ENCODE data around the gene MFNG.
A peak's percentile ranks its signal among the peaks of the same experiment; 100 is the strongest.

MFNG gene

DNA sequence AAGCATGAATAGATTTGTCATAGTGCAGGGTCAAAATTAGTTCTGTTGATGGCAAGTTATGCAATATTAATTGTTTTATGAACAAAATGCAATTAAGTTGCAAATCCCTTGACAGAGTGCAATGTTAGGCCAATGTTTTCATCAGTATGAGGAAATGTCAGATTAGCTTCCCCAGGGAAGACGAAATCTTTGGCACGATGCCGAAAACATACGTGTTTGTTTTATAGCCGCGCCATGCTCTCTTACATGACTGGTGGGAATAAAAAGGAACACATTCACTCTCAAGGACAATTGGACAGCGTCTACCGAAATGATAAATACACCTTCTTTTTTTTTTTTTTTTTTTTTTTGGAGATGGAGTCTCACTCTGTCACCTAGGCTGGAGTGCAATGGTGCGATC is 27.0 kb downstream of the MFNG start:
- intact Hi-C loops (cut with DNase I) = loop anchor here (5.0 kb wide), 1 partner anchor 142 kb away; no protein-coding TSS in a partner anchor
- DNase-seq = no peak

DNA sequence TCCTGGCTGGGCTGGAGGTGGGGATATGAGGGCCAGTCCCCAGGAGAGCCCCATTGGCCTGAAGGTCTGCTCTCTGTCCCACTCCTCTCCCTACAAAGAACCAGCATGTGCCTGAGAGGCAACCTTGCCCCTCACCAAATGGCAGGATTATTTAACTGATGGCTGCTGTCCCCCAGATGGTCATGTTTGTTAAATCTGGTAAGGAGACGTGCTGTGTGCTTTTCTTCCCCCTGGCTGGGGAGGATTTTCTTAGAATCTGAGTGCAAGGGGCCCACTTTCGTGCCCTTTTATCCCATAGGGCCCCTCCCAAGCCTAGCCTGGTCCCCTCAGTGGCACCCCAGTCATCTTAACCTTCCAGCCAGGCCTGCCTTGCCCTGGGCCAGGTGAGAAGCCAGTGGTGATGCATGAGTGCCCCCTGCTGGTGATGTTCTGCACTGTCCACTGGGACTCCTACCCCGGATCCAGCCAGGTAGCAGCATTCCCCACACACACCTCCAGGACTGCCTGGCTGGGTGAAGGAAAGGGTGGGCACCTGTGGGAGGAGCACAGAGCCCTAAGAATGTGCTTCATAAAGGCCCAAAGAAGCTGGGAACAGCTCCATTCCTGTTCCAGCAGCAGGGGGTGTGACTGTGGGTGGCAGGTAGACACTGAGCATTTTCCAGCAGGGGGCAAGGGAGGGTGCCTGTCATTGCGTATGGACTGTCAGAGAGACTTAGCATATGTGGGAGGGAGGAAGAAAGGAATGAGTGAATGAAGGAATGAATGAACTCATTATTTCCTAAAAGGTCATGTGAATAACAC is 28.9 kb downstream of the MFNG start:
- peak; percentile 53 to 91 (median 79) for DNase-seq
- intact Hi-C loops (cut with DNase I) = loop anchor here (5.0 kb wide), 1 partner anchor 140 kb away; no protein-coding TSS in a partner anchor

DNA sequence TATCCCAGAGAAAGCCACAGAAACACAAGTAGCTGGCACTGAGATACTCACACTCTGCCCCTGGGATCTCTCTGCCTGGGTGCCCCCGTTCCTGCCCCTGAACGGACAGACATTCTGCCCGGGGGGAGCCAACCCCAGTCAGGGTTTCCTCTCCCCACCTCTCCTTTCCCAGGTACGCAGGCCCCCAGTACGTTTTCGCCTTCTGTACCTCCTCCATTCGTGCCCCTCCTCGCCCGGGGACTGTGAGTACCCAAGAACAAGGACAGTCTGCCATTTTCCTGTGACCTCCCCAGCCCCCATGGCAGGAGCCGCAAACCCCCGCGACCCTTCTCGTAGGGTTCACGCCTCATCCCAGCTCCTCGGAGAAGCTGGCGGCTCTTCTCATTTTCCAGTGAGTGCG is 29.8 kb downstream of the MFNG start:
- no peak for DNase-seq
- intact Hi-C loops (cut with DNase I) = loop anchor here (5.0 kb wide), 1 partner anchor 139 kb away; no protein-coding TSS in a partner anchor

DNA sequence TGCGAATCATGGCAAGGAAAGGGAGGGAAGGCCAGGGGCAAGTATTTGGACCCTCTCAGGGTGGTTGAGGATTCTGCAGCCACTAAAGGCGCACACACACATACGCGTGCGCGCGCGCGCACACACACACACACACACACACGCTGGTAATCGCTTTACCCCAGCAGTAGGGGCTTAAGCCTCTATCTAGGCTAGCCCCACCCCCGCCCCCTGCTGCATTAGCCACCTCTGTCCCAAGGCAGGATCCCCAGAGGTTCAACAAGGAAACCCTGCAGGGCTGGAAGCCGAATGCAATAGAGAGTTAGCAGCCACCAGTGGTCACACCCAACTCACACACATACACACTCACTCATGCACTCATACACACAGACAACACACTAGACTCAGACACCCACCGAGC is 30.3 kb downstream of the MFNG start:
- intact Hi-C loops (cut with DNase I) = loop anchor here (5.0 kb wide), 1 partner anchor 139 kb away; no protein-coding TSS in a partner anchor
- DNase-seq = no peak

DNA sequence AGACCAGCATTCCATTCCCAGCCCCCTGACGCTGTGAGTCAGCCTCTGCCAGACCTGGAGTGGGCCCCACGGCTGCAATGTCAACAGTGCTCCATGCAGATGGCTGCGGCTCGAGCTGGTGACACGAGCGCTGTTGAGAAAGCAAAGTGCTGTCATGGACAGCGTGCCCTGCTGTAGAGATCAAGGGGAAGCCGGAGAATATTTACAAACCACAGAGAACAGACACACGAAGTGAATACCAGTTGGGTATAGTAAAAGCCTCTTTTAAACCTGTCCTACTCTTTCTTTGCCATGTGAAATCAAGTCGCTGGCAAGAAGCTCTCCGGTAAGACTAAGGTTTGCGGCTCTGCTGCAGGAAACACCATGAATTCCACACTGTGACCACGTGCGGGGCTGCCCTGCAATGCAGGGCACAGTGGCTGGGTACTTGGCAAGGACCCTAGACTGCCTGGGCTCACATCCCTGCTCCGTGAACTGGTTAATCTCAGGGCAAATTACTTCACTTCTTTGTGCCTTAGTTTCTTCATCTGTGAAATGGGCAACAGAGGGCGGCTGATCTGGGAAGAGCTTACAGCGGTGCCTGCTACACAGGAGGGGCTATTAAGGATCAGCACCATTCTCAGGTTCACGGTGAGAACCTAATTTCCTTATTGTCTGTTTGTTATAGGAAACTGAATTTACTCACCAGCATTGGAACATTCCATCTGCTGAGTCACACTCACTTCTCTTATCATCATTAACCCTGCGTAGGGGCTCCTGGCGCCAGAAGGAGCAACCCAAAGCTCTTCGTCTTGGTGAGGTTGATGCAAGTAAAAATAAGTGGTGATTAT is 31.1 kb downstream of the MFNG start:
- no peak for DNase-seq
- intact Hi-C loops (cut with DNase I) = loop anchor here (5.0 kb wide), 1 partner anchor 138 kb away; no protein-coding TSS in a partner anchor

DNA sequence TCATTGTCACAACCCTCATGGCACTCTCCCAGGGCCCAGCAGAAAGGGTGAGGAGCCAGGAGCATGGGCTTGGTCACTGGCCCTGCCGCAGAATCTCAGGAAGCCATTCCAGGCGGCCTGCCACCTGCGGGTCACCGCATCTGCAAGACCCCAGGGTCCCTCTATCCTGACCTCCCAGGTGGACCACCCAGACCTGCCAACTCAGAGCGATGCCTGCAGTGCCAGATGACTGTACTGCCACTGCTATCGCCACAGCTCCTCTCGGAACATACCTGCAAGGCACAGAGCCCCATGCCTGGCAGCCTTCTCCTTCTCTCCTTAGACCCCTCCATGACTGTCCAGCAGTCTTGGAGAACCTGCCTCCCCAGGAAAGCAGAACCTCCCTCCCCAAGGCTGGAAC is 32.5 kb downstream of the MFNG start:
- intact Hi-C loops (cut with DNase I) = no loop called here
- DNase-seq = no peak

DNA sequence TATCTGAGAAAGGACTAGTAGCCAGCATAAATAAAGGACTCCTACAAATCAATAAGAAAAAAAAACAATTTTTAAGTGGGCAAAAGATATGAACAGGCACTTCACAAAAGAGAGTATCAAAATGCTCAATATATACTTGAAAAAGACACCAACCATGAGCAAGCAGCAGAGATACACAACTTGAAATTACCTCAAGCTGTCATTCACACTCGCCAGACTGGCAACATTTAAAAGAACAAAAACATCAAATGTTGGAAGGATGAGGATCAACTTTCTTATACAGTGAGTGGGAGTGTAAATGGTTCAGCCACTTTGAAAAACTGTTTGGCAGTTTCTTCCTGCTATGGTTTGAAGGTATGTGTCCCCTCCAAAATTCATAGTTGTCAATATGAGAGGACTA is 35.0 kb downstream of the MFNG start:
- no peak for DNase-seq
- intact Hi-C loops (cut with DNase I) = no loop called here

DNA sequence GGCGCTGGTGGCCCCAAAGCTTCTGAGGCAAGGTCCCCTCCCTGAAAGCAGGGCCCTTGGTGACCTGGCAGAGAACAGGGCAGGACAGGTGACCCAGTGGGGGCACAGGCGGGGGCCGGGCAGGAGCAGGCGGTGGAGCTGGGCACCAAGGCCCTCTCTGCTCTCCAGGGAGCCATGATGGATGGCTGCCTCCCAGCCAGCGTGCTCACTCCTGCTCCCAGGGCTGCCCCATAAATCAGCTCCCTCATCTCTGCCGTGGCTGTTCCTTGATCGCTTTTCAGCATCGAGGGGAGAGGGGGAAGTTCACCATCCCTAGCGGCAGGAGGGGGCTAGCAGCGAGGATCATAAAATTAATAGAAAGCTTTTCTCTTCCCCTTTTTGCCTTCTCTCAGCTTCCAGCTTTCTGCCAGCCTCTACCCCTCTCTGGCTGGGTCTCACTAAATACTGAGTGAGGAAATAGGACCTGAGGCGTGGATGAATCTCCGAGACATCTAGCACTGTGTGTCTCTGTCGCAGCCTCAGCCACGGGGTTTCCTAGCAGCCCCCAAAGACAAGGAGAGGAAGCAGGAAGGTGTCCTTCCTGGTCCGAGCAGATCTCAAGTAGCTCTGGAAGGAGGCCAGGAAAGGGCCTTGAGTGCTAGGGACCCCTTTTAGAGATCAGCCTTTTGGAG is 36.7 kb downstream of the MFNG start:
- intact Hi-C loops (cut with DNase I) = no loop called here
- DNase-seq = no peak

DNA sequence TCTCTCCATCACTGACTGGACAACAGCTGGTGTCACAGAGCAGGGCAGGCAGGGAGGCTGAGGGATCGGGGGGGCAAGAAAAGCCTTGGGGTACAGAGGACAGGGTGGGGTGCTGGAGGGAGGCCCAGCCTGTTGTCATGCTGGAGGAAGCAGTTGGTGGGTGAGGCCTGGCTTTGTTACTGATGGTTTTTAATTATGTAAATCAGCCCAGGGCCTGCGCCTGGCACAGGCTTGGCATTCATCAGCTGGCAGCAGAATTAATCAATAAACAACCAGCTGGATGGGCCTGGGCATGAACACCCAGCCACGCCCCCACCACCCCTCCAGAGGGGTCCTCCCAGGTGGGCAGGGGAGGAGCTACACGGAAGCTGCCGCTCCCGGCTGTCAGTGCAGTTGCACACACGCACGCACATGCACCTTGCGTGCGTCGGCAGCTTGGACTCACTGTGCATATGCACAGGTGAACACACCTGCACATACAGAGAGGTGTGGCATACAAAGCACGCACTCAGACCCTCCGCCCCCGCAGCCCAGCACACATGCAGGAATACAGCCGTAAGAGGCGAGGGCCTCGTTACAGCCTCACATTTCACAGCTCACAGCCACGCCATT is 37.6 kb downstream of the MFNG start:
- intact Hi-C loops (cut with DNase I) = no loop called here
- no peak for DNase-seq

DNA sequence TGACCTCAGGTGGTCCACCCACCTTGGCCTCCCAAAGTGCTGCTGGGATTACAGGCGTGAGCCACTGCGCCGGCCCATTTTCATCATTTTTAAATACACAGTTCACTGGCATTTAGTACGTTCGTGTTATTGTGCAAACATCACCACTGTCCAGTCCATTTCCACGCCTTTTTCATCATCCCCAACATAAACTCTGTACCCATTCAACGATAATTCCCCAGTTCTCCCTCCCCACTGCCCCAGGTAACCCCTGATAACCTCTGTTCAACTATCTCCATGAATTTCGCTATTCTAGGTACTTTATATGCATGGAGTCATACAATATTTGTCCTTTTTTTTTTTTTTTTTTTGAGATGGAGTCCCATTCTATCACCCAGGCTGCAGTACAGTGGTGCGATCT is 40.7 kb downstream of the MFNG start:
- no peak for DNase-seq
- intact Hi-C loops (cut with DNase I) = no loop called here

DNA sequence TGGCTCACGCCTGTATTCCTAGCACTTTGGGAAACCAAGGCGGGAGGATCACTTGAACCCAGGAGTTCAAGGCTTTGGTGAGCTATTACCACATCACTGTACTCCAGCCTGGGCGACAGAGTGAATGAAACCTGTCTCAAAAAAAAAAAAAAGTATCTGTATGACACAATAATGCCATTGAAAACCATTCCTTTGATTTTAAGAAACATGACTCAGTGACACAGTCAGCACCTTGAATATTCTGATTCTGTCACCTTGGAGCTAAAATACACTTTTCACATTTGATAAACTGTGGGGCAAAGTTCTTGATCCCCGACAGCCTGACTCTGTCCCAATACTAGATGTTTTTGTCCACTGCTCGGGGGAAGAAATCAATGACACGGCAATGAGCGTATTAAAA is 42.2 kb downstream of the MFNG start:
- intact Hi-C loops (cut with DNase I) = no loop called here
- DNase-seq = no peak

DNA sequence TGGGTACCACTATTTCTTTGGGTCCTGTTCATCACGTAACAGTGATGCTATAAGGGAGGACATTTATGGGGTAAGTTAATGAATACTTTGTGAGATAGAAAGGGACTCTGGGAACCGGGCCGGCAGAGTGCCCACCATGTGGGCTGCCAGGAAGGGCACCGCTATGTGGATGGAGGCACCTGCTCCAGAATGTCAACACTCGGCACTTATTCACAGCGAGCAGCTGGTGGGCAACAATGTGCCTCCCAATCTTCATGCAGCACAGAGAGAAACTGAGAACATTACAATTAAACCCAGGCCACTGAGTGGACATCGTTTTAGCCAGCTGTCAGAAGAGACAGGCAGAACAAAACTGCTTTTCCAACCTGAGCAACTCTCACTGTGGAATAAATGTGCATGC is 43.1 kb downstream of the MFNG start:
- no peak for DNase-seq
- intact Hi-C loops (cut with DNase I) = no loop called here

DNA sequence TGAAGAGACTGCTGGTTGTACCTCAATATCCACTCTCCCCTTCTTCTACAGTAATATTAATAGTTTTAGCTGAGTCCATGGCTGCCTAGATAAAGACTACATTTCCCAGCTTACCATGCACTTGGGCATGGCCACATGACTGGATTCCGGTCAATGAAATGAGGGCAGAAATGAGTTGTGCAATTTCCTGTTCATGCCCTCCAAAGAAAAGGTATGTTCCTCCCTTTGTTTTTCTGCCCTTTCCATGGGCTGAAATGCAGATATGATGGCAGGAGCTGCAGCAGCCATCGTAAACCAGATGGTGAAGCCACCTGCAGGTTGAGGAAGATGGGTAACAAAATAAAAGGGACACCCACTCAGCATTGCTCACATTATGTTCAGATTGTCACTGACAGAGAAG is 43.6 kb downstream of the MFNG start:
- intact Hi-C loops (cut with DNase I) = no loop called here
- no peak for DNase-seq

DNA sequence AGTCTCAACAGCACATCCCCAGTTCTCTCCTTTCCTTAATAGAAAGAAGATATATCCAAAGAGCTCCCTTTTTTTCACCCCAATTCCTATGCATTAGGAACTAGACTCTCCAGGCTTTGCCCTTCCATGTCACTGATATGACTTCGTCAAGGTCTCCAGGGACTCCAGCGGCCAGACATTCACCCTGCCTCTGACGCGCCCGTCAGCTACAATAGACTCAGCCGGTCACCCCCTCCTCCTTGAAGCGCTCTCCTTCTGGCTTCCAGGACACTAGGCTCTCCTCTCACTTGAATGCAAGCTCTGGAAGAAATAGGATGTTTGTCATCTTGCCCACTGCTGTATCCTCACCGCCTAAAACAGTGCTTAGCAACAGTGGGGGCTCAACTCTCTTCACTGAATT is 44.0 kb downstream of the MFNG start:
- no peak for DNase-seq
- intact Hi-C loops (cut with DNase I) = no loop called here

DNA sequence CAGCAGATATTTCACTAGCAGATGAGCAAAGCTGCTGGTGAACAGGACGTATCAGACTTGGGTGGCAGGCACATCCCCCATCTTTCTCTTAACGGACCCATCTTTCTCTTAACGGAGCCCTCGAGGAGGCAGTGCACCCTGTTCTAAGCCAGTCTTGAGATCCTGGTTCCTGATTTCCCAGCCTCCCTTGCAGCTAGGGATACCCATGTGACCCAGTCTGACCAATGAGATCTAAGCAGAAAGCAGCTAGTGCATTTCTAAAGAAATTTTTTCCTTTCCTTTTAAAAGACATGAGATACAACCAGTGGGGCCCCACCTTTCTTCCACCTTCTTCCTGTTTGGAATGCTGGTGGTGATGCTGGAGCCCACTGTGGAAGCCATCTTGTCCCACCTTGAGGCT is 45.3 kb downstream of the MFNG start:
- no peak for DNase-seq
- intact Hi-C loops (cut with DNase I) = no loop called here

DNA sequence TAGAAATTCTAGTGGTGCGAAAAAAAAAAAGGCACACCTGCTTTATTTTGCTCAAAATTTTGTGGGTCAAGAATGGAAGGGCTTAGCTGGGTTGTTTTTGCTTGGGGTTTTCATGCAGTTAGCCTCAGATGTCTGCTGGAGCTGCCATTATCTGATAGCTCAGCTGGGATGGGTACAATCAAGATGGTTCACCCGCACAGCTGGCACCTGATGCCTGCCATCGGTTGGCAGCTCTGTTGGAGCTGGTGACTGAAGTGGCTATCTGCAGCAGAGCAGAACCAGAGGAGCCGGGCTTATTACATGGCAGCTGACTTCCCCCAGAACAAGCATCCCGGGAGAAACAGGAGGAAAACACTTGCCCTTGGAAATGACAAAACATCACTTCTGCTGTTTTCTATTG is 46.8 kb downstream of the MFNG start:
- DNase-seq = no peak
- intact Hi-C loops (cut with DNase I) = no loop called here

DNA sequence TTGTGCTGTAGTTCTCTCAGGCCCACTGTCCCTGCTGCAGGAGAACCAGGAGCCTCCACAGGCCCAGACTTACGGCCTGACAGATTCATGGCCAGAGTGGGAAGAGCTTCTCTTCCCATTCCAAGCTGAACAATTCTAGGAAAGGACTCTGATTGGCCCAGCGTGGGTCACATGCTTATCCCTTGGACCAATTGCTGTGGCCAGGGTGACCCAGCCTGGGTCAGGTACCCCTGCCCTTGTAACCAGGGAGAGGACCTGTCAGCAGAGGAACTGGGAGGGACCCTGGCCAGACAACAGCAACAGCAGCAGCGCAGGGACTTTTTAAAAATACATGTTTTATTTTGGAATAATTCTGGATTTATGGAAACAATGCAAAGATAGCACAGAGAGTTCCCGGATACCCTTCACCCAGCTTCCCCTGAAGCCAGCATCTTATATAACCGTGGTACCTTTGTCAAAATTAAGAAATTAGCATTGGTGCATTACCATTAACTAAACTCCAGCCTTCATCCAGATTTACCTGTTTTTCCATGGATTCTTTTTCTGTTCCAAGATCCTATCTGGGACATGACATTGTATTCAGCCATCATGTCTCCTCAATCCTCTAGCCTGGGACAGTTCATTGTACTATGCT is 50.1 kb downstream of the MFNG start:
- no peak for DNase-seq
- intact Hi-C loops (cut with DNase I) = no loop called here

DNA sequence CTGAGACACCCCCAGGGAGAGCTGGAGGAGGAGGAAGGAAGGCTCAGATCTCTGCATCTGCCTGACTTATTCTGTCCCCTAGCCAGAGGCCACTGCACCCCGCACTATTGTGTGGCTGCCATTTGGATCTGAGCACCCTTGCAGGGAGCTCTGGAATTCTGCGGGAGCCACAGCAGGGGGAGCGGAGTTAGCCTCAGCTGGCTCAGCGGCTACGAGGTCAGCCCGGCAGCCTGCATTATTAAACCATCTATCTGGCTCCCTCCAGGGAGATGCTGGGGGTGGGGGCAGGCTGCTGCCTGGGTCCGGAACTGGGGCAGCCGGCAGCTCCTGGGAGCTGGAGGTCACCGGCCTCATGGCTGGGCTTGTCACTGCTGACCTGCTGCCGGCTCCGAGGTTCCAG is 52.4 kb downstream of the MFNG start:
- DNase-seq = no peak
- intact Hi-C loops (cut with DNase I) = no loop called here

DNA sequence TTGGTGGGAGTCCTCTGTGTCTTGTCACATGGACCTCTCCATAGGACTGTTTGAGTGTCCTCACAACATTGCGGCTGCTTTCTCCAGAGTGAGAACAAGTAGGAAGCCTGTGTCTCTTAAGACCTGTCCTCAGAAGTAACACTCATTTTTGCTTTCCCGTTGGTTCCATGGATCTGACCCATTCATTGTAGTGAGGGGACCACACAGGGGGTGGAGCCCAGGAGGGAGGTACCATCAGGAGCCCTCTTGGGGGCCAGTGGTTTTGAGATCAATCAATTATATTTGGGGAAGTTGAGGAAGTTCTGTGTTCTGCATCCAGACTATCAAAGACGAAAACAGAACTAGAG is 53.5 kb downstream of the MFNG start:
- no peak for DNase-seq
- intact Hi-C loops (cut with DNase I) = no loop called here

Measured in head of caudate nucleus (tissue), 42 donors.